ENCODE measurements around the gene STXBP1. TPM values are rescaled to one million over a fixed set of nuclear protein-coding genes. Genes with fewer than 3 reads are reported as not detected.
A peak's percentile ranks its signal among the peaks of the same experiment; 100 is the strongest.

STXBP1 gene
- total RNA-seq, 1 donor from 2014 or later: 14.4 TPM

DNA sequence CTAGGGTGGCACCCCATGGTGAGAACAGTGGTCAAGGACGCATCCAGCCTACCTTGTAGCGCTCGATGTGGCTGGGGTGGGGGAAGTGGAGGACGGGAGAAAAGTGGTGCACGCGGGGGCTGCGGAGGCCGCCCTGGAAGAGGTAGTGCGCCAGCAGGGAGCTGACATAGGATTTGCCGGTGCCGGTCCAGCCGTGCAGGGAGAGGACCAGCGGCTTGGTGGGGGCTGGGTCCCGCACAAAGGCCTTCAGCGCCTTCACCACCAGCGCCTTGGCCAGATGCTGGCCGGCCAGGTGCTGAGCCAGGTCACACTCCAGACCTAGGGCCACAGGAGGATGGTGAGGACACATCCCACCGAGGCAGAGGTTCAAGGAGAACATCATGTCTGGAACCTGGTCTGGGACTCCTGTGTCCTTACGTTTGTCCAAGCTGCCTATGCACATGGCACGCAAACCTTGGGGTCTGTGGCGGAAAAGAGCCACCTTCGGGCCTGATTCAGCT lies 122.2 kb downstream of the STXBP1 start:
- DNase-seq (ENCODE audit: low spot score): no peak

DNA sequence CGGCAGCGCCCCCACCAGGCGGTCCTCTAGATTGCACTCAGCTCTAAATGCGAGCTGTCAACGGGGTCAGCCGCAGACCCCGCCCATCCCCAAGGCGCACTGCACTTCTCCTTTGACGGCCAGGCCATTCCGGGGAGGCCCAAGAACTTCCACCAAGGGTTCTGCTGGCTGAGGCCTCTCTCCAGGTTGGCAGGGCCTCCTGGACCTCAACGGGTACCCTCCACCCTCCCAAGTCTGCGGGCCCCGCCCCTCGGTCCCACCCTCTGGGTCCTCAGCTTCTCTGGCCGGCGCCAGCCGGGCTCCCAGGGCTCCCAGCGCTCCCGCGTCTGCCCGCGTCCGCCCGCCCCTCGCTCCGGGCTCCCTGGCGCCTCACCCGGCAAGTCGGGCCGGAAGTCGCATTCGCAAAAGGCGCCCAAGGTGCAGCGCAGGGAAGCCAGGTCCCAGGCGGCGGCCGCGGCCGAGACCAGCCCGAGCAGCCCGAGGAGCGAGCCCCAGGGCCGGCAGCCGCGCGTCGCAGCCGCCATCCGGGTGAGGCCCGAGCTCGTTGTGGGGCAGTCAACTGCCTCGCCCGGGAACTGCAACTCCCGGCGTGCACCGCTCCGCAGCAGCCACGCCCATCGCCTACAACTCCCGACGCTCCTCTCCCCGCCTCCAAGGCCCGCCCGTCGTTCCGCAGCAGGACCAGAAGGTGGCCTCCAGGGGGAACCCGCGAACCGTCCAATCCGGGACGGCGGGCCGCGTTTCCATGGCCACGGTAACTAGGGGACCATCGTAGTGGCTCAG lies 122.9 kb downstream of the STXBP1 start, which contains the start of gene TOR2A:
Gene TOR2A, minus strand, starts transcription at position 548 of the 783 bp plus-strand sequence. Its CDS starts 24 bp downstream, at position 524.
- peak; percentile 99 for DNase-seq (ENCODE audit: low spot score)

DNA sequence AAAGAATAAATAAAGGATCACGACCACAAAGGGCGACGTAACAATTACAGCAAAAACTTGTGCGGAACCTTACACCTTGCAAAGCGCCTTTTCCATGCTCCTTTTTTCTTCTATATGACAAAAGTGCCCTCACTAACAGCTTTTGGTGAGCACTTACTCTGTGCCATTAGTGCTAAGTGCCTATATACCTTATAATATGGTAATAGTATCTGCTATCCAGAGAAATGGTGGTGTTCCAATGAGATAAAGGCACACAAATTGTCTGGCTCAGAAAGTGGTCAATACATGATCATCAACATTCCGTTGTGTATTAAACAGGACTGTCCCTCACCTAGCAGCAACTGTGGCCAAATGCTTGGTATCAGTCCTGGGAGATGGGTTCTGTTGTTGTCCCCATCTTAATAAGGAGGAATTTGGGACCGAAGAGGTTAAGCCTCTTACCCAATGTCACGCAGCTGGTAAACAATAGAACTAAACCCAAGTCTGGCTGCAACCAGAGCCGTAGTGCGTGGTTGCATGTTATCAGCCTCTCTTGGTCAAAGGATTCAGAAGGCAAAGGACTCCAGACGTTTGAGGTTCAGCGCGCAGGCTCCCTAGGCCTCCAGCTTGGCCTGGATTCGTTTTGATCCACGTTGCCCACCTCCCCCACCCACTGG lies 123.6 kb downstream of the STXBP1 start:
- DNase-seq (ENCODE audit: low spot score): no peak

DNA sequence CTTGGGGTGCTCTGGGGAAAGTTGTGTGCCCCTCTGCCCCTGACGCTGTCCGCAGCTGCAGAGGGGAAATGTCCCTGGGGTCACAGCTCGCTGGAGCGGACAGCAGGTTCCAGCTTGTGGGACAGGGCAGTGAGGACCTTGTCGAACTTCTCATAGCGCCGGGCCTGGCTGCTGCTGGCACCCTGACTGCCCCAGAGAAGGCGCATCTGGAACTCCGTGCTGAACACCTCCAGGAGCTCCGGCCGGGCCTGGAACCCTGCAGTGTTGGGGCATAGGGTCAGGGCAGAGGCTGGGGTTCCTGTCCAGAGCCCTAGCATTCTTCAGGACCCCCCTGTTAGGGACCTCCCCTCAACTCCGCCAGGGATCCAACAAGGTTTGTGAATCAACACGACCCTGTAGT lies 126.6 kb downstream of the STXBP1 start:
- no peak for DNase-seq (ENCODE audit: low spot score)

DNA sequence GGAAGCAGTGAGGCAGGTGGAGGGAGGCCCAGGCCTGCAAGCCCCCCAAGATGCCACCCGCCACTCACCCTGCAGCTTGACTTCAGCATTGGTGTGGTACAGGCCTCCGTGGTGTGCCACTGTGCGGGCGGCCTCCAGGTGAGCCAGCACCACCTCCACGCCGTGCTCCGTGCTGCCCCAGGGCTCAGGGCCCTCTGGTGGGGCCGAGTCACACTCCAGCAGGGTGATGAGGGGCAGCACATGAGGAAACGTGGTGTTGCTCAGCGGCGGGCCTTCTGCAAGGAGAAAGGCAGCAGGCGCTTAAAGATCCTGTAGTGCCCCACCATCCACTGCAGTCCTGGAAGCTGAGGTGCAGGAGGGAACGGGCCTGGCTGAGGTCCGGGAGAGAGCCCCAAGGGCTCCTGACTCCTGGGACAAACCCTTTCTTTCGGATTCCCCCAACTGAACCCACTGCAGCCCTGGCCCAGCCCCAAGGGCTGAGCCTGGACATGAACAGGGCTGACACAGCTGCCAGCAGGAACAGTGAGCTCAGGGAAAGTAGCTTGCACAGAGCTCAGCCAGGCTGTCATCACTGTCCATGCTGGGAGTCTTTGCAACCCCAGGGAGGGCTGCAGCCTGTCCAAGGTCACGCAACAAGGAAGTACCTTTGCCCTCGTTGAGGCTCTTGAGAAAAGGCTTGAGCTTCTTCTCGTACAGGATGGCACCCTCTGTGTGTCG lies 127.7 kb downstream of the STXBP1 start:
- peak; percentile 44 for DNase-seq (ENCODE audit: low spot score)

DNA sequence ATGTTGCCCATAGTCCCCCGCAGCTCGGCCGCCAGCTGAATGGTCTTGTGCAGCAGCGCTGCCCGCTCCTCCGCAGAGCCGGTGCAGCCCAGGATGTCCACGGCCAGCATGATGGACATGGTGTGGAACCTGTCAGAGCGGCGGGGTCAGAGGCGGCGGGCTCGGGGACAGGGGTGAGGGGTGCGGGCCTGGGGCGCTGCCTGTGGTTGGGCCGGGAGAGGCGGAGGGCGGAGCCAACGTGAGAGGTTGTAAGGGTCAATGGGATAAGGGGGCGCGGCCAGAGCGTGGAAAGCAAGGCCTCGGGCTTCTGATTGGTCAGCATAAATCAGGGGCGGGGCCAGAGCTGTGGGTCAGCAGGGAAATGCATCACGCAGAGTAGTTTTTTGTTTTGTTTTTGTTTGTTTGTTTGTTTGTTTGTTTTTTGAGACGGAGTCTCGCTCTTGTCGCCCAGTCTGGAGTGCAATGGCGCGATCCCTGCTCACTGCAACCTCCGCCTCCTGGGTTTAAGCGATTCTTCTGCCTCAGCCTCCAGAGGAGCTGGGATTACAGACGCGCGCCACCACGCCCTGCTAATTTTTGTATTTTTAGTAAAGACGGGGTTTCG lies 129.9 kb downstream of the STXBP1 start:
- peak; percentile 55 for DNase-seq (ENCODE audit: low spot score)

Other genes starting within 250 kb of the STXBP1 start
- gene SLC2A8, start 215.1 kb upstream of the STXBP1 start, total RNA-seq (ENCODE audit: insufficient read depth, low replicate concordance): 19.3 TPM
- gene ZNF79, start 187.9 kb upstream of the STXBP1 start, total RNA-seq (ENCODE audit: insufficient read depth, low replicate concordance): 15.2 TPM
- gene RPL12, start 160.9 kb upstream of the STXBP1 start, total RNA-seq (ENCODE audit: insufficient read depth, low replicate concordance): 1,065 TPM
- 19.5 TPM for gene LRSAM1, start 160.8 kb upstream of the STXBP1 start, total RNA-seq (ENCODE audit: insufficient read depth, low replicate concordance)
- gene CFAP157, start 94.7 kb downstream of the STXBP1 start, total RNA-seq (ENCODE audit: insufficient read depth, low replicate concordance): 2.9 TPM
- gene PTRH1, start 103.4 kb downstream of the STXBP1 start, total RNA-seq (ENCODE audit: insufficient read depth, low replicate concordance): 8.4 TPM
- gene TTC16, start 103.8 kb downstream of the STXBP1 start, total RNA-seq (ENCODE audit: insufficient read depth, low replicate concordance): 0.24 TPM
- gene TOR2A, start 123.0 kb downstream of the STXBP1 start, total RNA-seq (ENCODE audit: insufficient read depth, low replicate concordance): 4.6 TPM
- 4.6 TPM for gene SH2D3C, start 166.4 kb downstream of the STXBP1 start, total RNA-seq (ENCODE audit: insufficient read depth, low replicate concordance)
- gene CDK9, start 173.8 kb downstream of the STXBP1 start, total RNA-seq (ENCODE audit: insufficient read depth, low replicate concordance): 22.4 TPM
- gene FPGS, start 190.6 kb downstream of the STXBP1 start, total RNA-seq (ENCODE audit: insufficient read depth, low replicate concordance): 52.2 TPM
- gene ENG, start 242.4 kb downstream of the STXBP1 start, total RNA-seq (ENCODE audit: insufficient read depth, low replicate concordance): 5.1 TPM